ENCODE measurements around the gene OSBPL2.
A peak's percentile ranks its signal among the peaks of the same experiment; 100 is the strongest.

OSBPL2 gene

DNA sequence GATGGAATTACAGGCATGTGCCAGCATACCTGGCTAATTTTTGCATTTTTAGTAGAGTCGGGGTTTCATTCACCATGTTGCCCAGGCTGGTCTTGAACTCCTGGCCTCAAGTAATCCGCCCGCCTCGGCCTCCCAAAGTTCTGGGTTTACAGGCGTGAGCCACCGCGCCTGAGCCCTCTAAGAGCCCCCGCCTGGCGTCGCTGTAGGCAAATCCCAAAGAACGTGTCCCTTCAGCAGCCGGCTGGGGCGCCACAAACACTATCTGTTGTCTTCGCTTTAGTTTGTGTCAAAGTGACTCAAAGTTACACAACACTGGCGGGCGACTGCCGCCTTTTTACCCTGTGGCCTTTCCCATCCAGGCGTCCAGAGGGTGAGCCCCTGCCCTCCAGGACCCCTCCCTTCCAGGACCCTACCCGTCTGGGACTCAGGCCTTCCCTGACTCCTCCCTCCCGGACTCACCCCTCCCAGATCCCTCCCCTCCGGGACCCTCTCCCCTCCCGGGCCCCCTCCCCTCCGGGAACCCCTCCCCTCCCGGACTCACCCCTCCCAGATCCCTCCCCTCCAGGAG is 63.5 kb downstream of the OSBPL2 start:
- peak; percentile 74 to 86 for DNase-seq (ENCODE audit: low read depth in 2 of 2)

DNA sequence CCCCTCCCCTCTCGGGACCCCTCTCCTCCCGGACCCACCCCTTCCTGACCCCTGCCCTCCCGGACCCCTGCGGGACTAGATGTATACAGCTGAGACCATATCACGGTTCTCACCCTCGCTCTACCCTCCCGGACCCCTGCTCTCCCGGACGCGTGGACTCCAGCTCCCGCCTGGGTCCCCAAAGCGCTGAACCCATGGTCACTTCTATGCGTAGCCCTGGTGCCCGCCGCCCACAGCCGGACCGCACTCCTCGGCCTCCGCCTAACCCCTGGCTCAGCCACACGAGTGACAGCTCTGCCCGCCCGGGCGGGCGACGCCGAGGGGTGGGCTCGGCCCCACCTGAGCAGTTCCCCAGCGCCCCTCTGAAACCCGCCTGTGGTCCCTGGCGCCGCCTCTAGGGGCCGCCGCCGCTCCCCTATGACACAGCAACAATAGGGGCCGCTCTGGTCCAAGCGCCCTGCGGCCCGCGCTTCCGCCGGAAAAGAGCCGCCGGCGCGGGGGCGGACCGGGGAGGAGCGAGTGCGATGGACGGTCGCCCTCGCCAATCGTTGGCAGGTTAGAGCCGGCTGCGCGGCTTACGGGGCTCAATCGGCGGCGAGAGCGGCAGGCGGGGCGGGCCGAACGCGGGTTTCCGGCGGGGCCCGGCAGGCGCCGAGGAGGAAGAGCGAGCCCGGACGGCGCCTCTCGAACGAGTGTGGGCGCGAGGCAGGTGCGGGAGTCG is 64.2 kb downstream of the OSBPL2 start, which contains the start of gene ADRM1:
TSS of gene ADRM1 (plus strand) at position 657 of the 721 bp plus-strand sequence. CDS start 572 bp downstream, outside the sequence.
- DNase-seq (ENCODE audit: low read depth in 2 of 2), result peak; percentile 91 to 95

DNA sequence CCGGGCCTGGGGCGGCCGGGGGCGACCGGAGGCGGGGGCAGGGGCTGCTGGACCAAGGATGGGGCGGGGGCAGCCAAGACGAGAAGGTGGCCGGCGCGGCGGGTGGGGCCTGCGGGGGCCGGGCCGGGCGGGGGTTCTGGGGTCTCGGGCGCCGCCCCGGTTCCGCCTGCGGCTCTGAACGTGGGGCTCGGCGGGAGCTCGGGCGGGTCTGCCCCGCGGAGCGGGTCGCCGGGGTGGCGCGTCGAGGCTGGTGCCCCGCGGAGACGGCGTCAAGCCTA is 64.7 kb downstream of the OSBPL2 start:
- DNase-seq (ENCODE audit: low read depth in 2 of 2), result no peak

DNA sequence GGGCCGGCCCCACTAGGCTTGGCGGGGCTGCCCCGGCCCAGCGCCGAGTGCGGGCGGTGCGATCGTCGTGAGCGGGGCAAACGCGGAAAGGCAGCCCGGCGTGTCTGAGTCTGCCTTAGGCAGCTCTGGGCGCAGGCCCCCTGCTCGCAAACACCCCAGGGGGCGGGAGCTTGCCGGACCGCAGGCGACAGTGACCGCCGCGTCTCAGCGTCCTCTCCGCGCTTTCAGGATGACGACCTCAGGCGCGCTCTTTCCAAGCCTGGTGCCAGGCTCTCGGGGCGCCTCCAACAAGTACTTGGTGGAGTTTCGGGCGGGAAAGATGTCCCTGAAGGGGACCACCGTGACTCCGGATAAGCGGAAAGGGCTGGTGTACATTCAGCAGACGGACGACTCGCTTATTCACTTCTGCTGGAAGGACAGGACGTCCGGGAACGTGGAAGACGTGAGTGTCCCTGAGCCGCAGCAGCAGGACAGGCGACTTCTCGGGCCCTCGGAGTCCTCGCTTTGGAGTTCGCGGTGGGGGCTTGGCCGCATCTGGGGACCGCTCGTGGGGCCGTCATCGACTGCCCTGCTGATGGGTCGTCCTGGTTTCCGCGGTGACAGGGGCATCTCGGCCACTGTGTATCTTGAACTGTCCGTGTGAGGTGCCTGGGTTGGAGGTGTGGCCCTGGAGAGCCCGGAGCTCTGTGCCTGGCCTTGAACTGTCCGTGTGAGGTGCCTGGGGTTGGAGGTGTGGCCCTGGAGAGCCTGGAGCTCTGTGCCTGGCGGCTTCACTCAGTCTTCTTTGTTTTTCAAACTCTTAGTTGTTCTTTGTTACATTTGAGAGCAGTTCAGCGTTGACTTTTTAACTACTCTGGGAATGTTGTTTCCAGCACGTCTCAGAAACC is 65.3 kb downstream of the OSBPL2 start:
- DNase-seq (ENCODE audit: low read depth in 2 of 2), result no peak

DNA sequence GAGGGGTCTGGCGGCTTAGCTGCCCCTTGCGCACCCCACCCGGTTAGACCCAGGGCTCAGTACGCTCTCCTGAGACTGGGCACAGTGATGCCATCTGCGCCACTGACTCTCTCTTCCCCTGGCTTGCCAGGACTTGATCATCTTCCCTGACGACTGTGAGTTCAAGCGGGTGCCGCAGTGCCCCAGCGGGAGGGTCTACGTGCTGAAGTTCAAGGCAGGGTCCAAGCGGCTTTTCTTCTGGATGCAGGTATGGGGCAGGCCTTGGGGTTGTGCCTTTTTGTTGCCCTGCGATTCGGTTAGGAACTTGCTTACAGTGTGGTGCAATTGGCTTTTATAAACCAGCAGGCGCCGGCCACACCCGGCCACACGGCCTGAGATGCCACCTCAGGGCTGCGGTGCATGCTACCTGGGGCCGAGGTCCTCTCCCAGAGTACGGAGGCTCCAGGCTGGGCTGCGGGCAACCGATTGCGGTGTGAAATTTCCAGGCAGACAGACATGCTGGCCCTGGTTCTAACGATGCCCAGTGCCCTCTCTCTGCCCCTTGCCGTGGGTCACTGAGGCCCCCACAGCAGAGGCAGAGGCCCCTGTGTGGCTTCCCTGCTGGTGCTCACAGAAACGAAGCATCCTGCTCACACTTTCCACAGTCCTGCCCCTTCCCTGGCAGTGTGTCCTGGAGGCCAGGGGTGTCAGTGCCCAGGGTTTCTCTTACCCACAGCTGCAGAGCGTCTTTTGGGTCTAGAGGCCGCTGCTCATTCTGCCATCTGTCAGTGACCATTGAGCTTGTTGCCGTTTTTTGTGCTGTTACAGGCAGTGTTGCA is 66.2 kb downstream of the OSBPL2 start:
- DNase-seq (ENCODE audit: low read depth in 2 of 2), result no peak

DNA sequence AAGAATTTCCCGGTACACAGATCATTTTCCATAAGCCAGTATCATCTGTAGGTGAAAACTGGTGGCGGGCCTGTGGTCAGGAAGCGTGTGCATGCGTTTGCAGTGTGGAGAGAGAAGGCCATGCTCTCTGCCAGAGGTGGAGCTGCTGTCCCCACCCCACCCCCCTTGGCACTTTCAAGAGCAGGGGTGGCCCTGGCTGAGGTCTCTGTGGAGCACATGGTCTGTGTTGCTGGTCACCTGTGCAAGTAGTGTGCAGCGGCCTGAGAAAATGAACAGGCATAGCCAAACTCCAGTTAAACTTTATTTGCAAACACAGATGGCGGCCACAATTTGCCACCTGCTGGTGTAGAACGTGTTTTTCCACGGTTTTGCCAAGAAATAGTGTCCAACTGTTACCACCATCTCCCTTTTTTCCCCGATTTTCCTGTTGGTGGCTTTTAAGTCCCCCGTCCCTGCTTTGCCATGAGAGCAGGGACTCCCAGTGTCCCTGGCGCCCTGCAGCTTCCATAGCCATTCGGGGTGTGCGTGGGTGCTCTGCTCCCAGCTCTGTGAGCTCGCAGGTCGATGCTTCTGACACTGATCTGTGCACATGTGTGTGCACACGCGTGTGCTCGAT is 66.9 kb downstream of the OSBPL2 start:
- DNase-seq (ENCODE audit: low read depth in 2 of 2), result no peak

DNA sequence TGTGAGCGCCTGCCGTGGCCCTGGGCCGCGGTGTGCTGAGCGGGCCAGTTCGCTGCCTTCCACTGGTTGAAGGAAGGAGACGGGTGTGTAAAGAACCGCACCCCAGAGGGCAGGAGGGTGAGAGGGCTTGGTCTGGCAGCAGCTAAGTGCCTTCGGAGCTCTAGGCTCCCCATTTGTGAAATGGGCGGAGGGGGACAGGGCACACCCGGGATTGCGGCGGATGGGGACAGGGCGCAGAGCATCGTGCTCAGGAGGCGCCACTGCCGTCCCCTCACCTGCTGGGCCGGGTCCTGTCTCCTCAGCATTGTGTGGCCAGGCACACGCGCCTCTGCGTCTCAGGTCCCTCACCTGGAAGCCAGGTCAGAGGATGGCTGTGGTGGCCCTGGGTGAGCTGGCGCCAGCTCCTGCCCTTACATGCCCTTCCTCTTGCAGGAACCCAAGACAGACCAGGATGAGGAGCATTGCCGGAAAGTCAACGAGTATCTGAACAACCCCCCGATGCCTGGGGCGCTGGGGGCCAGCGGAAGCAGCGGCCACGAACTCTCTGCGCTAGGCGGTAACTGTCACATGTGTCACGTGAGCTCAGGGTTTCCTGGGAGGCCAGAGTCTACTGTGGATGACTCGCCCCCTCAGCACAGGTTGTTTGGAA is 67.6 kb downstream of the OSBPL2 start:
- DNase-seq (ENCODE audit: low read depth in 2 of 2), result no peak

DNA sequence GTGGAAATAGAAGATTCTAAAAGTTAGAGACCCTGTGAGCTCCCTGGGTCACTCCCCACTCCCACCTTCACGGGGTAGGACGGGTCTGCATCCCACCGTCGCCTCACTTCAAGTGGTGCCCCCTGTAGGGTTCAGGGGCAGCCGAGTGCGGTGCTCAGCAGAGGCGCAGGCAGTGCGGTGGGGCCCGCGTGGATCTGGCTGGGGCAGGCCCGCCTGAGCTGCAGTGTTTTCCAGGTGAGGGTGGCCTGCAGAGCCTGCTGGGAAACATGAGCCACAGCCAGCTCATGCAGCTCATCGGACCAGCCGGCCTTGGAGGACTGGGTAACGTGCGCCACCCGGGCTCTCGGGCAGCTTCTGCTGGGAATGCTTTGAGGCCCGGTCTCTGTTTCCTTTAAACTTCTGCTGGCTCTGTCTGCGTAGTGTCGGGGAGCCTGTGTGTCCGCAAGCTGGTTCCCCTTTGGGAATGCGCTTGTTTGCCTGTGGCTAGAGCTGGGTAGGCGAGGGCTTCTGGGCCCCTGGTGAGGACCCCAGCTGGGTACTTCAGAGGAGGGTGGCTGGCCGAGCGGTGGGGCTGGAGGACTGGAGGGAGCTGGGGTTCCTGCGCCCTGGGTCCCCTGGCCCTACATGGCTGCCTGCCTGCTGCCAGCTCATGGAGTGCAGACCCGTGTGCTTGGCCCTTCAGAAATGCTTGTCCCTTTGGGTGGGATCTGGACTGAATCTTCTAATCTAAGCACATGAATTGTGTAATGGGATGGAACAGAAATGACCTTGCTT is 68.3 kb downstream of the OSBPL2 start:
- no peak for DNase-seq (ENCODE audit: low read depth in 2 of 2)

DNA sequence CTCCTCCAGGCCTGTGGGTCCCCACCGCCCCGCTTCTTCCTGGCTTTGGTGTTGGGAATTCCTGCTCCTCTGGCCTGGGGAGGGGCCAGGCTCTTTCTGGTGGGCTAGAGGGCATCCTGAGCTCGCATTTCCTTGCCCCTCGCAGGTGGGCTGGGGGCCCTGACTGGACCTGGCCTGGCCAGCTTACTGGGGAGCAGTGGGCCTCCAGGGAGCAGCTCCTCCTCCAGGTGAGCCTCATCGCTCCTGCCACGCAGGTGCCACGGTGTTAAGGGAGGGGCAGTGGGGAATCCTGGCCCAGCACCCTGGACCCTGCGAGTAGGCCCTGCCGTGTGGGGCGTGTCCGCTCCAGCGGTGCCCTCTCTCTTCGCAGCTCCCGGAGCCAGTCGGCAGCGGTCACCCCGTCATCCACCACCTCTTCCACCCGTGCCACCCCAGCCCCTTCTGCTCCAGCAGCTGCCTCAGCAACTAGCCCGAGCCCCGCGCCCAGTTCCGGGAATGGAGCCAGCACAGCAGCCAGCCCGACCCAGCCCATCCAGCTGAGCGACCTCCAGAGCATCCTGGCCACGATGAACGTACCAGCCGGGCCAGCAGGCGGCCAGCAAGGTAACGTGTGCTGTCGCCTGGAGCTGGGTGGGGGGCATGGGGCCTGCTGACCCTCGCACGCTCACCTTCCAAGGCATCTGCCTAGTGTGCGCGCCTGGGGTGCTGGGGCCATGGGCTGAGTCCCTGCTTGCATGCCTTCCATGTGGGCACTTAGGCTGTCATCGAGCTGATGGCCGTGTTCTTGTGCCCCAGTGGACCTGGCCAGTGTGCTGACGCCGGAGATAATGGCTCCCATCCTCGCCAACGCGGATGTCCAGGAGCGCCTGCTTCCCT is 69.1 kb downstream of the OSBPL2 start:
- no peak for DNase-seq (ENCODE audit: low read depth in 2 of 2)

DNA sequence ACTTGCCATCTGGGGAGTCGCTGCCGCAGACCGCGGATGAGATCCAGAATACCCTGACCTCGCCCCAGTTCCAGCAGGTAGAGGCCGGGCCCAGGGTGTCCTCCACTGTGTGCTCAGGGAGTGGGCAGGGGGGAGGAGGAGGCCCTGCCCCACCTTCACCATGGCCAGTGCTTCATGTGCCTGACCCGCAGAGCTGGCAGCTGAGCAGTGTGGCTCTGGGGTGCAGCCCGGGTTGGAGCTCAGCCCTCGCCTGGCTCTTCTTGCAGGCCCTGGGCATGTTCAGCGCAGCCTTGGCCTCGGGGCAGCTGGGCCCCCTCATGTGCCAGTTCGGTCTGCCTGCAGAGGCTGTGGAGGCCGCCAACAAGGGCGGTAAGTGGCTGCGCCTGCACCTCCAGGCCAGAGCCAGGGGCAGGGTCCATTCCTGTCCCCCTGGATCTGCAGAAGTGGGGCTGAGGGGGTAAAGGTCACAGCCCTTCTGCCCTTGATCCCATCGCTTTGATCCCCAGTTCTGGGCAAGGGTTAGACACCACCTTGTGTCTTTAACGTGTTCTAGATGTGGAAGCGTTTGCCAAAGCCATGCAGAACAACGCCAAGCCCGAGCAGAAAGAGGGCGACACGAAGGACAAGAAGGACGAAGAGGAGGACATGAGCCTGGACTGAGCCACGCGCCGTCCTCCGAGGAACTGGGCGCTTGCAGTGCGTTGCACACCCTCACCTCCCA is 69.9 kb downstream of the OSBPL2 start:
- DNase-seq (ENCODE audit: low read depth in 2 of 2), result no peak

DNA sequence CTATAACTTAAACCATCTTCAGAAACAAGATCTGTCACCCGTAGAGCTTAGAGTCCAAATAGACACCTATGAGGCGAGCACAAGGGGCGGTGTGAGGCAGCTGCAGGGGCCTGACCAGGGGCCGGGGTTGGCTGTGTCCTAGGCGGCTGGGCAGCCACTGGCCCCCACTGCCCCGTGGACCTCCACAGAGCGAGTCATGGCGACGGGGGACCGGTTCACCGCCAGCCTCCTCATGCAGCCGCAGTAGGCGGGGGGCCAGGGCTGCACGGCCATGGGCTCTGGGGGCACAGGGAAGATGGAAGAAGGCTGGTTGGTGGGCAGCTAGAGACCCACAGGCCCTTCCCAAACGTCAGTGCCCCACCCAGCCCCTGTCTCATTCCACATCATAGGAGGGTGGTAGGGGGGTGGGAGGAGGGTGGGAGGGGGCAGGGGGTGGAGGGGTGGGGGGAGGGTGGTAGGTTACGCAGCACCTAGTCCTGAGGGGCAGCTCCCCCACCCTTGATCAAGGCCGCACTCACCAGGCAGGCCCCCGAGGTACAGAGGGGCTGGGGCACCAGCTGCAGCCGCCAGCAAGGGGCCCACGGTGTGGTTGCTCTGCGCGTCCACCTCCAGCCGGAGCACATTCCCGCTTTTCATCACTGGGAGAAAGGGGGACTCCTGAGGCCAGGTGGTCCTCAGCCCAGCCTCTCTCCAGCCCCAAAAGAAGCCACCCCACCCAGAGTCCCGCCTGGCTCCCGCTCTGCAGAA is 71.0 kb downstream of the OSBPL2 start:
- DNase-seq (ENCODE audit: low read depth in 2 of 2), result no peak

DNA sequence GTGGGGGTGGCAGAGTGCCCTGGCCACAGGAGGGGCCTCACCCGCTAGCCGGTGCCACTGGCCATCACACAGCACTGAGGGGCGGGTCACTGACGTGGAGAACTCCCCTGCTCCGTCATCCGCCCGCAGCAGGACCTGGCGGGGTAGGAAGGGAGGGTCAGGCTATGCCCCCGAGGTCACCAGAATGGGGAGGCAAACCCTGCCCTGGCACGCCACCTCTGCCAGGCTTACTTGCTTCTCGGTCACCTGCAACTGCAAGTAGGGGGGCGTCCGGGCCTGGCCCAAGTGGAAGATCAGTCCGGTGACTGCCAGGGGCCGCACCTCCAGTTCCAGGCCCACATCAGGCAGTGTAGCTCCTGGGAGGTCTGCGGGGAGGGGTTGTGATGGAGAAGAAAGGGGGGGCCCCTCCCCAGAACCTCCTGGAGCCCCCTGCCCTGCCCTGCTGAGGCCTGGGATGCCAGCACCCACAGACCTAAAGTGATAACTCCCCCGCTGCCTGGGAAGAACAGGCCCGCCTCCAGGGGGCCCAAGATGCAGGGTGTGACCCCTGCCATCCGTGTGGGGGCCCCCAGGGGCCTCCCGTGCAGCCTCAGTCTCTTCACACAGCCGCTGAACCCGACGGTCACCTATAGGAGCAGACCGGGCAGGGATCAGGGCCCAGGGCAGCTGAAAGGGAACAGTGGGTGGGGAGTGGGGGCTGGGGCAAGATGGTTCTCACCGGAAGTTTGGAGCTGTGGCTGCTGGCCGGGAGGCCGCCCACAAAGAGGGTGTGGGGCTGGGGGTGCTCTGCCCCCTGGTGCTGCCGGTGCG is 71.8 kb downstream of the OSBPL2 start:
- no peak for DNase-seq (ENCODE audit: low read depth in 2 of 2)

DNA sequence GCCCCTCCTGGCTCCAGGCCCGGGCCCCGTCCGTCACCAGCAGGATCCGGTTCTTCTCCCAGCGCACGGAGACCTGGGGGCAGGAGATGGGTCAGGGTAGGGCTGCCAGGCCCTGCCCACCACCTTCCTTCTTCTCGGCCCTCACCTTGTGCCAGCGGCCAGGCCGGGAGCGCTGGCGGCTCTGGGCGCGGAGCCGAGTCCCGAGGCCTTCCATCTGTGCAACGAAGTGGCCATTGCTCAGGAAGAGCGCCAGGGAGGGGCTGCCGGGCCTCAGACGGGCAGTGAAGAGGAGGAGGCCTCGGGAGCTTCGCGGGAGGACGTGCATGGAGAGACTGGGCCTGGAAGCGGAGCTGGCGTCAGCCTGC is 72.4 kb downstream of the OSBPL2 start:
- DNase-seq (ENCODE audit: low read depth in 2 of 2), result no peak

DNA sequence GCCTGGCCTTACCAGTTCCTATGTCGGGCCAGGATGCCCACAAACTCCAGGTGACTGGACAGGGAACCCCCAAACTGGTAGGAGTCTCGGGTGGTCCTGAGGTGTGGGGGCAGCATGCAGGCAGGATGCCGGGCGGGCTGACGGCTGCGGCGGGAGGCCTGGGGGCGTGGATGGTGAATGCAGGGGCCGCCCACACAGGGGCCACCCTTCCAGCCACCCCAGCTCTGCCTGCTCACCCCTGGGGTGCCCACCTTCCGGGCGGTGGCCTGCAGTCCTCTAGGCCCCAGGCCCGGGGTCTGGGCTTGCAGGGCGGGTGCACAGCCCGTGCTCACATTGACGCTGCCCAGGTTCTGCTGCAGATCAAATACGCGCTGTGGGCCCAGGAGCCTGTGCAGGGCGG is 72.8 kb downstream of the OSBPL2 start:
- DNase-seq (ENCODE audit: low read depth in 2 of 2), result no peak

DNA sequence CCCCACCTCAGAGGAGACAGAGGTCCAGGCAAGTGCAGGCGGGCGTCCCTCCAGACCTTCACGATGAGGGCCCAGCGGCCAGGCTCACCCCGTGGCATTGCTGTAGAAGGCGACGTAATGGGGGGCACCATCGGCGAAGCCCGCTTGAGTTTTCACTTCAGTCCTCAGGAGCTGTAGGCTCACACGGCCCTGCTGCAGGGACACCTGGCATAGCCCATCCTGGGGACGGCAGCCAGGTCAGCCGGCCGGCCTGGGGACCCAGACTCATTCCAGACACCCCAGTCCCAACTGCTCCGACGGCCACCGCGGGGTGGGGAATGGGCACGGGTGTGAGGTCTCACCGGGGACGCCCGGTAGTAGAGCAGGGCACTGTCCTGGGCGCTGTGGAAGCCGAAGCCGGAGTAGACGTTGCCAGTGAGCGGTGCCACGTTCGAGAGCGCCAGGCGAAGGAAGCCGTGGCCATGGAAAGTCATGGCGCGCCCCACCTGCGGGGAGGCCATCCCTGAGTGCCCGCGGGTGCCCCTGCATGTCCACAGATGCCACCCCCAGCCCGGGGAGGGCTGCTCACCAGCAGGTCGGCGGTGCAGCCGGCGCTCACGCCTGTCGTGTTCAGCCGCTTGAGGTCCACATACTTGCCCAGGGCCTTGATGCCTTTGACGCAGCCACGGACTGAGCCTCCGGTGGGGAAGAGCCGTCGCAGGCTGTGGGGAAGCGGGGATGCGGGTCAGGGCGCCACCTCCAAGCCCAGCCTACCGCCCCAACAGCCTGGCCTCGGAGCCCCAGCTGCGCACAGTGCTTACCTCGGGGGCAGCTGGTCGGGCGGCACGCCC is 73.7 kb downstream of the OSBPL2 start:
- no peak for DNase-seq (ENCODE audit: low read depth in 2 of 2)

DNA sequence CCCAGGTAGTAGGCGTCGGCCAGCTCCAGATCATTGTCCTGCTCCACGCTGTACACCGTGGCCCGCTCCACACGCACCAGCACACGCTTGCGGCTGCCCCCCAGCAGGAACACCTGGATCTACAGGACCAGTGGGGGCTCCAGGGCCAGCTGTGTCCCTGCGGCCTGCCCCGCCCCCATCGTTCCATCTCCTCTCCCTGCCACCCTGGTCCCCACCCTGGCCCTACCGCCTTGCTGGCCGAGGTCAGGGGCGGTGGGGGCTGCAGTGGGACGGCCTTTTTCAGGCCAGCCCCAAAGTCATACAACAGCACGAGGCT is 74.3 kb downstream of the OSBPL2 start:
- no peak for DNase-seq (ENCODE audit: low read depth in 2 of 2)
